Progenitor cell of endocrine pancreas (in vitro differentiated cells): ENCODE data around the gene OTOR. TPM values are rescaled to one million over a fixed set of nuclear protein-coding genes. Genes with fewer than 3 reads are reported as not detected.
A peak's percentile ranks its signal among the peaks of the same experiment; 100 is the strongest.

Experiments
- DNase-seq: peaks from one replicate; pipeline ENCODE4 v3.0.0; 2021; ENCODE audit warnings: low spot score; ENCODE audit not compliant: unreplicated experiment
- H3K27ac Mint-ChIP-seq: 2 replicates; pipeline ENCODE4 v1.8.0; 2021; ENCODE audit warnings: mild to moderate bottlenecking, moderate library complexity, mixed read lengths
- H3K27me3 Mint-ChIP-seq: 2 replicates; pipeline ENCODE4 v1.8.0; 2021; ENCODE audit warnings: mixed read lengths
- H3K36me3 Mint-ChIP-seq: 2 replicates; pipeline ENCODE4 v1.8.0; 2022; ENCODE audit warnings: mixed read lengths; ENCODE audit not compliant: insufficient read depth
- H3K4me1 Mint-ChIP-seq: 2 replicates; pipeline ENCODE4 v1.8.0; 2021; ENCODE audit warnings: low read depth, mixed read lengths
- H3K4me3 Mint-ChIP-seq: 2 replicates; pipeline ENCODE4 v1.8.0; 2021; ENCODE audit warnings: low read depth, mild to moderate bottlenecking, moderate library complexity, mixed read lengths
- H3K9me3 Mint-ChIP-seq: 2 replicates; pipeline ENCODE4 v1.8.0; 2021; ENCODE audit warnings: low read depth, mixed read lengths
- total RNA-seq: library from RNA; stranded (reverse); gene quantifications from 2 replicates; pipeline ENCODE4 v1.2.1, GENCODE V29; 2021
- TF ChIP-seq, protein P1 (sequence below): fragments of 200-600 bp; sonication (generic); IDR thresholded peaks from one replicate; pipeline ENCODE4 v1.5.0; 2021; ENCODE audit warnings: antibody characterized with exemption, mild to moderate bottlenecking; ENCODE audit not compliant: unreplicated experiment

OTOR gene
- total RNA-seq, 1 donor from 2014 or later, result not detected

DNA sequence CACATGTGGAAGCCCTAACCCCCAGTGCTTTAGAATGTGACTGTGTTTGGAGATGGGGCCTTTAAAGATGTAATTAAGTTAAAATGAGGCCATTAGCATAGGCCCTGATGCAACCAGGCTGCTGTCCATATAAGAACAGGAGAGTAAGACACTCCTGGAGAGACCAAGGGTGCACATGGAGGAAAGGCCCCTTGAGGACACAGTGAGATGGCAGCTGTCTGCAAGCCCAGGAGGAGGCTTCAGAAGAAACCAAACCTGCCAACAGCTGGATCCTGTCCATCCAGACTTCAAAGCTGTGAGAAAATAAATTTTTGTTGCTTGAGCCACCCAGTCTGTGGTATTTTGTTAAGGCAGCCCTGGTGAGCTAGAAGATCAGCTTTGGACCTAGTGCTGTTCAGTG, 35.1 kb upstream of the OTOR start:
- H3K4me1 Mint-ChIP-seq, result no peaks in the 10 kb centered on the region
- H3K27me3 Mint-ChIP-seq, result peaks cover 22% of the 10 kb centered on the region
- H3K4me3 Mint-ChIP-seq, result no peak overlapping the region
- no peak overlapping the region for H3K27ac Mint-ChIP-seq
- H3K9me3 Mint-ChIP-seq, result no peaks in the 10 kb centered on the region
- TF ChIP-seq, protein P1, sequence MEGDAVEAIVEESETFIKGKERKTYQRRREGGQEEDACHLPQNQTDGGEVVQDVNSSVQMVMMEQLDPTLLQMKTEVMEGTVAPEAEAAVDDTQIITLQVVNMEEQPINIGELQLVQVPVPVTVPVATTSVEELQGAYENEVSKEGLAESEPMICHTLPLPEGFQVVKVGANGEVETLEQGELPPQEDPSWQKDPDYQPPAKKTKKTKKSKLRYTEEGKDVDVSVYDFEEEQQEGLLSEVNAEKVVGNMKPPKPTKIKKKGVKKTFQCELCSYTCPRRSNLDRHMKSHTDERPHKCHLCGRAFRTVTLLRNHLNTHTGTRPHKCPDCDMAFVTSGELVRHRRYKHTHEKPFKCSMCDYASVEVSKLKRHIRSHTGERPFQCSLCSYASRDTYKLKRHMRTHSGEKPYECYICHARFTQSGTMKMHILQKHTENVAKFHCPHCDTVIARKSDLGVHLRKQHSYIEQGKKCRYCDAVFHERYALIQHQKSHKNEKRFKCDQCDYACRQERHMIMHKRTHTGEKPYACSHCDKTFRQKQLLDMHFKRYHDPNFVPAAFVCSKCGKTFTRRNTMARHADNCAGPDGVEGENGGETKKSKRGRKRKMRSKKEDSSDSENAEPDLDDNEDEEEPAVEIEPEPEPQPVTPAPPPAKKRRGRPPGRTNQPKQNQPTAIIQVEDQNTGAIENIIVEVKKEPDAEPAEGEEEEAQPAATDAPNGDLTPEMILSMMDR, result no peak
- no peak for DNase-seq
- no peaks in the 10 kb centered on the region for H3K36me3 Mint-ChIP-seq

DNA sequence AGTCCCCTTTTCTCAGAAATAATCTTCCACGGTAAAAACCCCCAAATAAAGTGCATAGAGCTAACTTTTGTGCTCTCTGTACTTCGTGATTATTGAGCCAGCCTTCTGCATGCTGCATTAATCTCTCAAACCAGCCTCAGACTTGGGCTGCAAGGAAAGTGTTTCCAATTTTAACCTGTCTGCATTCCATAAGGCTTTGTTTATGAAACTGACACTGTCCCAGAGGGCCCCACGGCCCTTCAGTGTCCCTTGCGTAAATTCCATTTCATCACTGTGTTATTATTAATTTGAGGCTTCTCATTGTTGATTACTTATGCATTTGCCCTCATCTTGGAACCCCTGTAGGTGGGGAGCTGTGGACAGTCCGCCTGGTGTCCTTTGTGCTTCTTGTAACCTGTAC, 33.9 kb upstream of the OTOR start:
- H3K36me3 Mint-ChIP-seq, result no peaks in the 10 kb centered on the region
- peaks cover 25% of the 10 kb centered on the region for H3K27me3 Mint-ChIP-seq
- DNase-seq, result no peak
- no peaks in the 10 kb centered on the region for H3K9me3 Mint-ChIP-seq
- H3K4me1 Mint-ChIP-seq, result no peaks in the 10 kb centered on the region
- no peak overlapping the region for H3K4me3 Mint-ChIP-seq
- H3K27ac Mint-ChIP-seq, result no peak overlapping the region
- TF ChIP-seq, protein P1, result no peak

DNA sequence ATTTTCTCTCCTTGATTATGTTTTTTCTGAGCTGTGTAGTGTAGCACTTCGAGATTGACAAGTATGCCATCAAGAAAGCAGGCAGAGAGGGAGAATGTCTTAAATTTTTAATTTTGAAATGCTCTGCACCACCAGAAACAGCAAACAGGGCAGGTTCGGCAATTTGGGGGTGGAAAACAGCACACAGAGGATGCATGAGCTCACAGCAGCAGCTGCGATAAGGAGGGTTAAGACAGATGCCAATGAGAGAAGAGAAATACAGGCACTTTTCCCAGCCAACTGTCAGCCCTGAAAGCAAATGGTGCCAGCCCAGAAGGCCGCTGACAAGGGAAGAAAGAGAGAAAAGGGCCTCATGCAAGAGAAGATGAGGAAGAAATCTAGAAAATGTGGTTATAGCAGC, 33.4 kb upstream of the OTOR start:
- no peaks in the 10 kb centered on the region for H3K9me3 Mint-ChIP-seq
- DNase-seq, result no peak
- H3K36me3 Mint-ChIP-seq, result no peaks in the 10 kb centered on the region
- no peaks in the 10 kb centered on the region for H3K4me1 Mint-ChIP-seq
- no peak overlapping the region for H3K4me3 Mint-ChIP-seq
- peaks cover 25% of the 10 kb centered on the region for H3K27me3 Mint-ChIP-seq
- TF ChIP-seq, protein P1, result no peak
- no peak overlapping the region for H3K27ac Mint-ChIP-seq

DNA sequence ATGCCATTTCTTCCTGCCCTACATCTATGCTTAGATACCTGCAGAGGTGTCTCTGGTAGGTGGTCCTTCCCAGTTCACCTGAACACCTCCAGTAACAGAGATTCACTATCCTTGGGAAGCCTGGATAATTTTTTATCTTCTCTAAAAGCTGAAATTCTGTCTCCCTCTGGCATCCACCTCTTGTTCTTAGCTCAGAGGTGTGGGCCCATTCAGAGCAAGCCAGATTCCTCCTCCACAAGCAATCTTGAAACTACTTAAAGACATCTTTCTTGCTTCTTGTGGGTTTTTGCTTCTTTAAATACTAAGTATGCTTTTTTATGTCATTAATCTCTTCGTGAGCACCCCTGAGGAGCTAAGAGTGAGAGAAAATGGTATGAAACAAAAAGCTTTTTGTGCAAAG, 28.7 kb upstream of the OTOR start:
- Mint-ChIP-seq H3K9me3 (no peaks in the 10 kb centered on the region), H3K36me3 (no peaks in the 10 kb centered on the region), H3K27ac (no peak overlapping the region), H3K4me3 (no peak overlapping the region), H3K27me3 (peaks cover 52% of the 10 kb centered on the region), H3K4me1 (no peaks in the 10 kb centered on the region)
- TF ChIP-seq, protein P1, result no peak
- DNase-seq, result no peak

DNA sequence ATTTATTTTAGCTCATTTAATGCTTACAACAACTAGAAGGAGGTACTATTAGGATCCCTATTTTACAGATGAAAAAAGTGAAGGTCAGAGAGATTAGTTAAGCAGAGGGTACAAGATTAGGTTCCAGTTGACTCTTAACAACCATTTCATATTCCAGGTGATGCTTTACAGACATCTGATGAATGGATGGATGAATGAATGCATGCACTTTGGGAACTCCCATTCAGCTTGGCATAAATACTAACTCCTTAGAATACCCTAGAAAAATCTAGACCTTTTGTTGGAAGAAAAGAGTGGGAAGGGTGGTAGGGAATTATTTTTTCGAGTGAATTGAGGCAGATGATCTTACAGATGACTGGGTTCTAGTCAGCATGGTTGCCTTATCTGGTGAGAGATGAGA, 19.1 kb upstream of the OTOR start:
- Mint-ChIP-seq H3K27me3 (peaks cover 36% of the 10 kb centered on the region), H3K9me3 (peaks cover 4% of the 10 kb centered on the region), H3K4me1 (peaks cover 13% of the 10 kb centered on the region), H3K27ac (peak overlapping the region; percentile 100), H3K36me3 (peaks cover 7% of the 10 kb centered on the region), H3K4me3 (peak overlapping the region; percentile 100)
- TF ChIP-seq, protein P1, result no peak
- no peak for DNase-seq
